ENCODE measurements around the gene NR2F2.

DNA sequence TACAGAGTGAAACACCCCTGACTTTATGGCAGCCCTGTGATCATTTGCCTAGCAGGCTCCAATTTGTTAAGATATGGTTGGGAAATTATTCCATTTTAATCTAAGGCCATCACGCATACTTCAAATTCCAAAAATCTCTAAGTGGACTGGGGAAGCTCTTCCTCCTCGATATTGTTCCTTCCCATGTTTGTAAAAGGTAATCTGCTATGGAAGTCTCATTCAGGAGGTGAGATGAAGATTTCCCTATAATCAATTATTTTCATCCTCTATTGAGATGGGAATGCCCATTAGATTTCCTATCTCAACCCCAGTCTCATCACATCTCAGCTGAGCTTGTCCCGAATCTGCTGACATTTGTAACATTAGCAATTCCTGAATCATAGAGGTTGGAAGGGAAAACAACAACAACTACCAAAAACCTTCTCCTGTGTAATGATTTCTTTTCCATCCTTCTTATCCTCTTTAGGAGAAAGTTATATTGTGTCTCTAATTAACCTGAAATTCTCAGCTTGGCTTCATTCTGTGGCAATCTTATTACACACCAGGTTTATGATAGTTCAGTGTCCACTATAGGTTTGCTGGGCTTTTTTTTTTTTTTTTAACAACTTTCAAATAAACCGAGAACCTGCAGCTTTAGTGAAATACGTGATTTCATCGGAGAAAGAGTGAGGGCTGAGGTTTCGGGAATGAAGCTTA is 2.2 kb upstream of the NR2F2 start:
- TF ChIP-seq CTCF (IDR thresholded peaks at IDR 0.05) (no peak), POLR2A (IDR thresholded peaks at IDR 0.05) (no peak)

All from lower leg skin (tissue), 3 donors.